ENCODE measurements around the gene OVOL2. TPM values are rescaled to one million over a fixed set of nuclear protein-coding genes. Genes with fewer than 3 reads are reported as not detected.
"Not testable (repeated sequence)": the region's sequence is repeated elsewhere in the genome, so short reads cannot be mapped to it uniquely, and the experiment has no call there.

OVOL2 gene
- polyA plus RNA-seq, 10 donors = 0.92 to 1.2 TPM; not detected in 8

GRCh38 chr20:18058661-18059467 is 1.1 kb upstream of the OVOL2 start:
- DNase-seq = peak in 1 of 3 donors; percentile 21

DNA sequence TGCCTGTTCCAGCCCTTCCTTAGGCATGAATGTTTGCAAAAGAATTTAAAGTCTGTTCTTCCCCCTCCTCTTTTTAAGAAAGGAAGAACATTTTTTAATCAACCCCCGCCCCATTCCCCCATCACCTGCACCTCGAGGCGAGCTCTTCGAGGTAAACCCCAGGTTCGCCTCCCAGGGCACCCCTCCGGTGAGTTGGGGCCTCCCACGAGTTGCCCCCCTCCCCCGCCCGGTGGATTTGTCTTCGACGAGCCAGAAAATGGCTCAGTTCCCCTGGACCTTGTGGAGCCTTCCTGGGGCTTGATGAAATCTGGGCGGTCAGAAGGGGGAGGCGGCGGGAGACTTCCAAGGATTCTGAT is 256 bp upstream of the OVOL2 start:
- no peak for DNase-seq

DNA sequence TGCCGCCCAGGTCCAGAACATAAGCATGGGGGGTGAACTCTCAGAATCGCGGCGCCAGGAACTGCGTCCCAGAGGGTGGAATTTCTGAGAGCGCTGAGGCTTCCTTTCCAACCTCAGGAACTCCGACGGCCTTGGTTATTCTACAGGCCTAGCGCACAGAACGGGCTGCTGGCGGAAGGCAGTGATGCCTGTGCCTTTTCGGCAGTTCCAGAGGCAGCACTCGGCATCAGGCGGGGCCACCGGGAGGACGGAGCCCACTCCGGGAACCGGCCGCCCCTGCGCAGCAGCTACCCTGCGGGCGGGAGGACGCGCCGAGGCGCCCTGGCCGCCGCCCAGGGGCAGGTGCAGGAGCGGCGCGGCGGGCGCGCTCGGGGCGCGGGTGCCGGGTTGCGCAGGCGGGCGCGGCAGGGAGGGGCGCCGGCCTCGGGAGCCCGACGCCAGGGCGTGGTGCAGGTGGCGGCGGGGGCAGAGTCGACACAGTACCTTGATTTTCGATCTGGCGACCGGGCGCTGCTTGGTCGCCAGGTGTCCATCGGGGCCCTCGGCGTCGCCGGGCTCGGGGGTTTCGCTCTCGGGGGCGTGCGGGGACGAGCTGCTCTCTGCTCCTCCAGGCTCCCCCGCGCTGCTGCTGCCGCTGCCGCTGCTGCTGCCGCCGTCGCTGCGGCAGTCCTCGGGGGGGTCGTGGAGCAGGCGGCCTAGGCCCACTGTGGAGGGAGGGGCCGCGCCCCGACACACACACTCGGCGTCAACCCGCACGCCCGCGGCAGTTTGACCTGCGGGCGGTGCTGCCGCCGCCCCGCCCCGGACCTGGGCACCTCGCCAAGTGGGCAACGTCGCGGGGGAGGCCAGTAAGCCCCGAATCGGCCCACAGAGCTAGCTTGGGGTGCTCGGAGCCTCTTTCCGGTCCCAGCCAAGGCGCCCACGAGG is 1.3 kb downstream of the OVOL2 start:
- DNase-seq = peak in 1 of 3 donors; percentile 23

GRCh38 chr20:18055261-18055660 is 2.5 kb downstream of the OVOL2 start:
- DNase-seq = no peak

GRCh38 chr20:18052856-18053255 is 4.9 kb downstream of the OVOL2 start:
- DNase-seq = no peak

DNA sequence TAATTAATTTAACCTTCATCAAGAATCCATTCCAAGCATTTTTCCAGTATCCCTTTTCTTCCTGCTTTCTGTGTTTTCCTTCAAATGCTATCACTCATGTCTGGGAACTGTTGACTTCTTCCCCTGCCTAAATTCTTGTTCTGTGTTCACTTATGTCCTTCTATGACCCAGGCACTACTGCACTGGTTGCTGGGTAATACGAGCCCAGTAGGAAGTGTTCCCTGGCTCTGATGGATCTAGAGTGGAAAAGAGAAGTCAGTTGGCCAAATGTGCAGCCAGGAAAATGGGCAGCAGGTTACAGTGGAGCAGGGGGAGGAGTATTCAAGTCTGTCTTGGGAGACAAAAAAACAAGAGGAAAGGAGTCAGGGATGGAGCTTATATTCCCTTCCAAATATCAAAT is 7.1 kb downstream of the OVOL2 start:
- no peak for DNase-seq

GRCh38 chr20:18048176-18048575 is 9.5 kb downstream of the OVOL2 start:
- DNase-seq = no peak

DNA sequence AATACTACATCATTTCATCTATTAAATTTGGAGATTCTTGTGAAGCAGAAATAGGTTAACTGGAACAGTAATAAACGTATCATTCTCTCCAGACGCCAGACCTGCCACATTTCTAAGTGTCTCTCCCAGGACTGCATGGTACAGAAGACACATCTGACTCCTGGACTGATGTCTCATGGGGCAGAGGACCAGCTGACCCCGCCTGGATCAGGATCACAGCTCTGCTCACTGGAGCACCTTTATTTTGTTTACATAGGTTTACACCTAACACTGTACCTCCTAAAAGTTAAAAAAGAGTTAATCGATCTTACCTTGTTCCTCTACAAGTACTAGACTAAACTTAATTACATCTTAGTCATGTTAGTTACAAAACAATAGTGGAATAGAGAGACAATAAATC is 11.2 kb downstream of the OVOL2 start:
- DNase-seq = no peak

DNA sequence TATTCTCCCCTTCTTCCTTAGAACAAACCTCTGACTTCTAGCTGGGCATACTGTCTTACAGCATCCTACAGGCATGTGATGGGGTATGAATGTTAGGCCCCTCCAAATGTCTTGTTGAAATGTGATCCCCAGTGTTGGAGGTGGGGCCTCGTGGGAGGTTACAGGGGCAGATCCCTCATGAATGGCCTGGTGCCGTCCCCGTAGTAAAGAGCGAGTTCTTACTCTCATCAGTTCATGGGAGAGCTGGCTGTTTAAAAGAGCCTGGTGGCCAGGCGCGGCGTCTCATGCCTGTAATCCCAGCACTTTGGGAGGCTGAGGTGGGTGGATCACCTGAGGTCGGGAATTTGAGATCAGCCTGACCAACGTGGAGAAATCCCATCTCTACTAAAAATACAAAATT is 15.5 kb downstream of the OVOL2 start:
- DNase-seq = no peak

- no peak for DNase-seq
Observed at GRCh38 chr20:18041462-18041861, 16.3 kb downstream of the OVOL2 start.

DNA sequence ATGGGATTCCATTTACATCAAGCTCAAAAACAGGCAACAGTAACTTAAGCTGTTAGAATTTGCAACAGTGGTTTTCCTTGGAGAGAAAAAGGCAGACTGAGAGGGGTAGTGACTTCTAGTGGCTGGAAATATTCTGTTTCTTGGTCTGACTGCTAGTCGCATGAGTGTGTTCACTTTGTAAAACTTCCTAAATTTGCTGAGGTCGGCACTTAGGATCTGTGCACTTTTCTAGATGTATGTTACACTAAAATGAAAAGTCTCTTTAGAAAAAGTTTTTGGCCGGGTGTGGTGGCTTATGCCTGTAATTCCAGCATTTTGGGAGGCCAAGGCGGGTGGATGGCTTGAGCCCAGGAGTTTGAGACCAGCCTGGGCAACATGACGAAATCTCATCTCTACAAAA is 18.7 kb downstream of the OVOL2 start:
- no peak for DNase-seq

GRCh38 chr20:18034039-18034438 is 23.7 kb downstream of the OVOL2 start:
- DNase-seq = no peak

DNA sequence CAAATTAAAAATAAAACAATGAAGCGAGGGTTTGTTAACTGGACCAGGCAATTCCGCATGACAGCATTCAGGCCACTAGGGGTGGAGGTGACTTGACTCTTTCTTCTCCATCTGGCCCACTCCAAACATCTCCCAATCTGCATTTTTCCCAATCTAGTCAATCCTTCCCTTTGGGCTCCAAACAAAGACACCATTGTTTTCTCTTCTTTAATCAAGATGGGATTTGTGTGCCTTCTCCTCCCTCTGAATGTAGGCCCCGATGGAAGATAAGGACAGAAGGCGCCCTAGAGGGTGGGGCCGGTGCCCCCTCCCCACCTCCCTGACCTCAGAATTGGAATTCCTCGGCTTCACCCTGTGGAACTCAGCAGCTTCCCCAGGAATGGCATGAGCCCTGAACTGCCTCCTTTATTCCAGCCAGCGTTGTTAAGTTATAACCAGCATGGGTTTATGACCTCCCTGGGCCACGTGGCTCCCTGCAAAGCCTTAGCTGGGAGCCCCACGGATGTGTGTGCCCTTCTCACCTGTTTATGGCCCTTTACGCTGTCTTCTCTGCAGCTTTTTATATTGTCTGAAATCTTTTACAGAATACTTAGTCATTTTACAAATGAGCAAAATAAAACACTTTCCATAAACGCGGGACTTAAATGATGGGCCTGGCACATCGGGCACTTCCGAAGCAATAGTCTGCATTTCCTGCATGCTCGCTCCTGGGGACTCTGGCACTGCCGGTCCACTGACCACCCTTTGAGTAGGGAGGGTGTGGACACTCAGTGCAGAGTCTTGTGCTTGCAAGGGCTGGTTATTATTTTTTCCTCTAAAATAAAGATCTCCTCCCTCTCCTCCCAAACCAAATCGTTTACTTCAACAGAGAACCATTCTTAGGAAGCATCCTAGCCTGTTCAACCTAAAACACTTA is 24.5 kb downstream of the OVOL2 start:
- no peak for DNase-seq

GRCh38 chr20:18031888-18032509 is 25.7 kb downstream of the OVOL2 start:
- DNase-seq = no peak

DNA sequence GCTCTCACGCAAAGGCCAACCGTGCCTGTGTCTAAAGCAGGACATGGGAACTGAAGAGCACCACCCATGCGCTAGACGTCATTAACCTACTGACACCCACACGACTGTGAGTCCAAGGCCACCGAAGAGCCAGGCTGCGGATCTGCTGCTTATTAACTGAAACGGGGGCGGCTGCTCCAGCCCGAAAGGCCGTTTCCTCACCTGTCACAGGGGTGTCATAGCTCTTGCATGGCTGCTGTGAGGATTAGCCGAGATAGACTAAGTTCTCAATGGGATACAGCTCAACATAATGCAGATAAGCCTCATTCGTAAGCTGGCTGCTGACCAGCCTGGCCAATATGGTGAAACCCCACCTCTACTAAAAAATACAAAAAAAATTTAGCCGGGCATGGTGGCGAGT is 26.7 kb downstream of the OVOL2 start:
- DNase-seq = no peak

- no peak for DNase-seq
Observed at GRCh38 chr20:18030020-18030419, 27.7 kb downstream of the OVOL2 start.

GRCh38 chr20:18027011-18027410 is 30.7 kb downstream of the OVOL2 start:
- DNase-seq = not testable (repeated sequence)

GRCh38 chr20:18024606-18025127 is 33.0 kb downstream of the OVOL2 start:
- DNase-seq = no peak

DNA sequence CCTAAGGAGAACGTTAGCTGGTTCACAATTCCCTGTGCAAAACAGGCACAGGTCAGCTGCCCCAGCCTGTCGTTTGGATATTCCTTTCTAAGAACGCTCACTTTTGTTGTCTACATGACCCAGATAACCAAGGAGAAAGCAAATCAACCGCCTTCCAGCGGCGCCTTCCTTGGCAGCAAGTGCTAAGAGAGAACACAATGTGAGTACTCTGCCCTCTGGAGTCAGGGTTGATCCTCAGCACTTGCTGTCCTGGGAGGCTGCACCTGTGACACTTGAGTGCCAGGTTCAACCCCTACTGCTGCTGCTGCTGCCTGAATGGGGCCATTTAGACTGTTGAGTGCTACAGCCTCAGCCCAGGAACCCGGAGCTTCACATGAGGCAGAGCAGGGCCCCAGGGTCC is 36.8 kb downstream of the OVOL2 start:
- DNase-seq = no peak

DNA sequence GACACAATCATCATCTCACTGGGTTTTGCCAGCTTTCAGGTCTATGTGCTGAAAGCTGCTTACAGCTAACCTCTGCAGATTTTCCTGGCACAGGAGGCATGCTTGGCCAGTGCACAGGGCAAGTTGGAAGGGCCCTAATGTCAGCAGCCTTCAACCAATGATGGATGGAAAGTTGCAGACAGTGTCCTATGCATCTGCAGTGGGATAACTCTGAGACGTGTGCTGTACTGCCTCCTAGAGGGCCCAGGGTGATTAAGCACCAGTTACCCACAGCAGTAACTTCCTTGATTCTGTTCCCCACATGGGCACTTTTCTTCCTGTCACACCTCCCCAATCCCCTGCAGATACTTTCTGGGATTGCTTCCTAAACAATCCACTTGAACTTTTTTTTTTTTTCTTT is 38.6 kb downstream of the OVOL2 start:
- no peak for DNase-seq

- no peak for DNase-seq
Observed at GRCh38 chr20:18018100-18018499, 39.6 kb downstream of the OVOL2 start.
